ENCODE measurements around the gene C16orf96. TPM values are rescaled to one million over a fixed set of nuclear protein-coding genes. Genes with fewer than 3 reads are reported as not detected.

C16orf96 gene
- total RNA-seq, 1 donor from 2014 or later: 0.30 TPM

DNA sequence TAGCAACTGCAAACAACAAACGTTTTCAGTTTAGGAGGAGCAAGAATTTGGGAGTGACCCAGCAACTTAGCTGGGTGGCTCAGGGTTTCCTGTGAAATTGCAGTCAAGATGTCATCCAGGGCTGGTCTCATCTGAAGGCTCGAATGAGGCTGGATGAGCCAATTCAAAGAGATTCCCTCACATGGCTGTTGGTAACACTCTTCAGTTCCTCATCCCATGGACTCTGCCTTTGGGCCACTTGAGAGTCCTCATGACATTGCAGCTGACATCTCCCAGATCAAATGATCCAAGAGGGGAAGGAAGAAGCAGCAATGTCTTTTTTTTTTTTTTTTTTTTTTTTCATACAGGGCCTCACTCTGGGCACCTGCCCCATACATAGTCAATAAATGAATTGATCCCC lies 32.2 kb downstream of the C16orf96 start:
- Mint-ChIP-seq H3K36me3 (ENCODE audit: low read depth) (no peaks in the 10 kb centered on the region), H3K4me3 (no peak overlapping the region), H3K27me3 (ENCODE audit: low read depth) (peaks cover 15% of the 10 kb centered on the region), H3K4me1 (peaks cover 9% of the 10 kb centered on the region), H3K9me3 (no peaks in the 10 kb centered on the region), H3K27ac (ENCODE audit: unreplicated experiment) (no peak overlapping the region)
- TF ChIP-seq, protein P1, sequence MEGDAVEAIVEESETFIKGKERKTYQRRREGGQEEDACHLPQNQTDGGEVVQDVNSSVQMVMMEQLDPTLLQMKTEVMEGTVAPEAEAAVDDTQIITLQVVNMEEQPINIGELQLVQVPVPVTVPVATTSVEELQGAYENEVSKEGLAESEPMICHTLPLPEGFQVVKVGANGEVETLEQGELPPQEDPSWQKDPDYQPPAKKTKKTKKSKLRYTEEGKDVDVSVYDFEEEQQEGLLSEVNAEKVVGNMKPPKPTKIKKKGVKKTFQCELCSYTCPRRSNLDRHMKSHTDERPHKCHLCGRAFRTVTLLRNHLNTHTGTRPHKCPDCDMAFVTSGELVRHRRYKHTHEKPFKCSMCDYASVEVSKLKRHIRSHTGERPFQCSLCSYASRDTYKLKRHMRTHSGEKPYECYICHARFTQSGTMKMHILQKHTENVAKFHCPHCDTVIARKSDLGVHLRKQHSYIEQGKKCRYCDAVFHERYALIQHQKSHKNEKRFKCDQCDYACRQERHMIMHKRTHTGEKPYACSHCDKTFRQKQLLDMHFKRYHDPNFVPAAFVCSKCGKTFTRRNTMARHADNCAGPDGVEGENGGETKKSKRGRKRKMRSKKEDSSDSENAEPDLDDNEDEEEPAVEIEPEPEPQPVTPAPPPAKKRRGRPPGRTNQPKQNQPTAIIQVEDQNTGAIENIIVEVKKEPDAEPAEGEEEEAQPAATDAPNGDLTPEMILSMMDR (conservative IDR thresholded peaks at IDR 0.05): no peak
- no peak for DNase-seq (ENCODE audit: low read depth, low spot score)

DNA sequence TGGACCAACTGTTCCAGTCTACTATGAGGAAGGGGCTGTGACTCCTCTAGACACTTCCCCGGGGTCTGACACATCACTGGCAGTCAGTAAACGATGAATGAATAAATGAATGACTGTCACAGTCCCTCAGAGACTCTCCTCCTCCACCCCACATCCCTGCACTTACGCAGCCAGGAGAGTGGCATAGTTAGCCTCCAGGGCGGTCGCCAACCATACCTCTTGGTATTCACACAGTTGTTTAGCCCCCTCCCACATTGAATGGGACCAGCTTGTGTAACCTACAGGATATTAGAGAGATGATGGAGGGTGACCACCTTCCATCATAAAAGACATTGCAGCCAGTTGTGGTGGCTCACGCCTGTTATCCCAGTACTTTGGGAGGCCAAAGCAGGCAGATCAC lies 32.8 kb downstream of the C16orf96 start:
- H3K27ac Mint-ChIP-seq (ENCODE audit: unreplicated experiment): no peak overlapping the region
- DNase-seq (ENCODE audit: low read depth, low spot score): no peak
- no peaks in the 10 kb centered on the region for H3K36me3 Mint-ChIP-seq (ENCODE audit: low read depth)
- H3K4me3 Mint-ChIP-seq: no peak overlapping the region
- peaks cover 15% of the 10 kb centered on the region for H3K27me3 Mint-ChIP-seq (ENCODE audit: low read depth)
- TF ChIP-seq, protein P1 (conservative IDR thresholded peaks at IDR 0.05): no peak
- no peaks in the 10 kb centered on the region for H3K9me3 Mint-ChIP-seq
- H3K4me1 Mint-ChIP-seq: peaks cover 9% of the 10 kb centered on the region

DNA sequence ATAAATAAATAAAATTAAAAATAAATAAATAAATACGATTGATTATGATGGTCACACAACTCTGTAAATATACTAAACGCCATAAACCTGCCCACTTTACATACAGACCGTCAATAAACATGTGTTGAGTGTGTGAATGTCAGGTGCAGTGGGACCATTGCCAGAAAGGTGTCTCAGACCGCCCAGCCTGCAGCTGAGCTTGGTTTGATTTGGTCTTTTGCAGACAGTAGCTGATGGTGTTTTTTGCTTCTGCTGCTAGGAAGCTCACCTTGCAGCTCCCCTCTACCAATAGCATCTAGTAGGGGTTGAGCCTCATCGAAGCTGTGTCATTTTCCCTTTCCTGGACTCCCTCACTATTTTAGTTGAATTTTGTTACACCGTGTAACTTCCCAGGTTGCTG lies 35.1 kb downstream of the C16orf96 start:
- Mint-ChIP-seq H3K36me3 (ENCODE audit: low read depth) (no peaks in the 10 kb centered on the region), H3K4me1 (peaks cover 5% of the 10 kb centered on the region), H3K9me3 (no peaks in the 10 kb centered on the region), H3K4me3 (no peak overlapping the region), H3K27me3 (ENCODE audit: low read depth) (peaks cover 9% of the 10 kb centered on the region), H3K27ac (ENCODE audit: unreplicated experiment) (no peak overlapping the region)
- no peak for DNase-seq (ENCODE audit: low read depth, low spot score)
- TF ChIP-seq, protein P1 (conservative IDR thresholded peaks at IDR 0.05): no peak

DNA sequence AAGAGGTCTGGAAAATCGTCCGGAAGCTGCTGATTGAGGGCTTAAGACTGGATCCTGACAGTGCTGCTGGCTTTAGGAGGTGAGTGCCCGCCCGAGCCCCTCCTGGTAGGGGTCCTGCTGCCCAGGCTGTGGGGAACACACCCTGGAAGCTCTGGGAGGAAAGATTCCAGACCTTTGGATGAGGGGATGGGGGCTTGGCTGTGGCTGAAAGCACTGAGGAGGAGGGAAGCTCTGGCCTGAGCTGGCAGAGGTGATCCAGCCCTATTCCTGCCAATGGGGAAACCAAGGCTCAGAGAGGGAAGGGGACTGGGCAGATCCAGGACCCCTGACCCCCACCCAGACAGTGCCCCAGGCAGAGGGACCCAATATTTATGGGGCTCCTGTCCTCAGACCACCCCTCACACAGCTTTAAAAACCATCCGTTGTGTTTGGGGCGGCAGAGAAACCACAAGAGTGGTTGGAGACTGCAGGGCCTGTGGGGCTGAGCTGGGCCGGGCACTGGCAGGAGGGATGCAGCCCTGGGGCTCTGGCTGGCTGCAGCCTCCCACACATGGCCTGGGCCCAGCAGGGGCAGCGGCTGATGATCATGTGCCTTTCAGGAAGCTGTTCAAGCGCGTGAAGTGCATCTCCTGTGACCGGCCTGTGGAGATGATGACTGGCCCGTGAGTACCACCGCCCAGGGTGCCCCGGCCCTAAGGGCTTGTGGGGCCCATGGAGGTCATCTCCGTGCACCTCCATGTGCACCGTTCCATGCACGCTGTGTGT lies 35.7 kb downstream of the C16orf96 start:
- peaks cover 5% of the 10 kb centered on the region for H3K4me1 Mint-ChIP-seq
- no peak for DNase-seq (ENCODE audit: low read depth, low spot score)
- no peaks in the 10 kb centered on the region for H3K9me3 Mint-ChIP-seq
- no peaks in the 10 kb centered on the region for H3K36me3 Mint-ChIP-seq (ENCODE audit: low read depth)
- no peak overlapping the region for H3K4me3 Mint-ChIP-seq
- peaks cover 8% of the 10 kb centered on the region for H3K27me3 Mint-ChIP-seq (ENCODE audit: low read depth)
- TF ChIP-seq, protein P1 (conservative IDR thresholded peaks at IDR 0.05): no peak
- no peak overlapping the region for H3K27ac Mint-ChIP-seq (ENCODE audit: unreplicated experiment)

DNA sequence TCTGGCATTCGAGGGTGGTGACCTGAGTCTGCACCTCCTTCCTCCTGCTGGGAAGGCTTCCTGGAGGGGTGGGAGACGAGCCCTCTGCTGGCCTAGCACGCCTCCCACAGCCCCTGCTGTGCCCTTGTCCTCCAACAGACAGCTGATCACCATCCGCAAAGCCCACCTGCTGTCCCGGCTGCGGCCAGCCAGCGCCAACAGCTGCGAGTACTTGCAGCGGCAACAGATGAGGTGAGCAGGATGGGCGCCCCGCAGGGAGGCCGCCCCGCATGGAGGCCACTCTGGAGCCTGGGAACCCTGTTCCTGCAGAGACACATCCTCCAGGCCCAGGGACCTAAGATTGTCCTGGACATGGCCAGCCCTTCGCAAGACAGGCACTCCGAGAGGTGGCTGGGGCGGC lies 36.9 kb downstream of the C16orf96 start:
- peaks cover 3% of the 10 kb centered on the region for H3K27me3 Mint-ChIP-seq (ENCODE audit: low read depth)
- no peak for DNase-seq (ENCODE audit: low read depth, low spot score)
- TF ChIP-seq, protein P1 (conservative IDR thresholded peaks at IDR 0.05): no peak
- no peak overlapping the region for H3K4me3 Mint-ChIP-seq
- H3K9me3 Mint-ChIP-seq: no peaks in the 10 kb centered on the region
- H3K4me1 Mint-ChIP-seq: peaks cover 5% of the 10 kb centered on the region
- H3K27ac Mint-ChIP-seq (ENCODE audit: unreplicated experiment): no peak overlapping the region
- H3K36me3 Mint-ChIP-seq (ENCODE audit: low read depth): no peaks in the 10 kb centered on the region

All from neural crest cell (in vitro differentiated cells).